ENCODE data around the gene ZBTB40. TPM values are rescaled to one million over a fixed set of nuclear protein-coding genes. Genes with fewer than 3 reads are reported as not detected.

ZBTB40 gene
- polyA plus RNA-seq, 3 donors = 3.5 to 5.1 (median 5.1) TPM

- WGBS, 3 donors = 73 to 95% (median 74%) methylated on average over 6 of the region's 6 CpGs
Measured at GRCh38 chr1:22489823-22490222, 38.2 kb downstream of the ZBTB40 start.

GRCh38 chr1:22490309-22490708 lies 38.7 kb downstream of the ZBTB40 start:
- WGBS, 3 donors = 75 to 91% (median 79%) methylated on average over 2 of the region's 2 CpGs

More at GRCh38 chr1:22489823-22490222, 38.2 kb downstream of the ZBTB40 start:
- H3K27ac ChIP-seq (ENCODE audit: low read depth, low read length) = no peak overlapping the region

GRCh38 chr1:22491995-22492715 lies 40.5 kb downstream of the ZBTB40 start:
- WGBS, 3 donors = 78 to 80% (median 79%) methylated on average over 10 of the region's 10 CpGs
- no peak overlapping the region for H3K27ac ChIP-seq (ENCODE audit: low read depth, low read length)

More at GRCh38 chr1:22490309-22490708, 38.7 kb downstream of the ZBTB40 start:
- H3K27ac ChIP-seq (ENCODE audit: low read depth, low read length) = no peak overlapping the region

- 73 to 91% (median 78%) methylated on average over 2 of the region's 2 CpGs for WGBS, 3 donors
- no peak overlapping the region for H3K27ac ChIP-seq (ENCODE audit: low read depth, low read length)
Measured at GRCh38 chr1:22494144-22494543, 42.5 kb downstream of the ZBTB40 start.

GRCh38 chr1:22494943-22495579 lies 43.4 kb downstream of the ZBTB40 start:
- WGBS, 3 donors = 57 to 75% (median 67%) methylated on average over 6 of the region's 6 CpGs

GRCh38 chr1:22496536-22497160 lies 45.0 kb downstream of the ZBTB40 start:
- H3K27ac ChIP-seq (ENCODE audit: low read depth, low read length) = no peak overlapping the region
- WGBS, 3 donors = 51 to 95% (median 89%) methylated on average over 7 of the region's 7 CpGs

More at GRCh38 chr1:22494943-22495579, 43.4 kb downstream of the ZBTB40 start:
- no peak overlapping the region for H3K27ac ChIP-seq (ENCODE audit: low read depth, low read length)

GRCh38 chr1:22498463-22498862 lies 46.8 kb downstream of the ZBTB40 start:
- WGBS, 3 donors = 95 to 98% (median 96%) methylated on average over 2 of the region's 2 CpGs
- no peak overlapping the region for H3K27ac ChIP-seq (ENCODE audit: low read depth, low read length)

GRCh38 chr1:22500058-22500457 lies 48.4 kb downstream of the ZBTB40 start:
- WGBS, 3 donors = 62 to 93% (median 92%) methylated on average over 4 of the region's 4 CpGs
- no peak overlapping the region for H3K27ac ChIP-seq (ENCODE audit: low read depth, low read length)

GRCh38 chr1:22500471-22500870 lies 48.8 kb downstream of the ZBTB40 start:
- WGBS, 3 donors = 18 to 53% (median 42%) methylated on average over 6 of the region's 6 CpGs
- H3K27ac ChIP-seq (ENCODE audit: low read depth, low read length) = no peak overlapping the region

- no peak overlapping the region for H3K27ac ChIP-seq (ENCODE audit: low read depth, low read length)
- 82 to 87% (median 84%) methylated on average over 1 of the region's 1 CpG for WGBS, 3 donors
Measured at GRCh38 chr1:22502202-22502601, 50.6 kb downstream of the ZBTB40 start.

- H3K27ac ChIP-seq (ENCODE audit: low read depth, low read length) = no peak overlapping the region
- 23 to 77% (median 76%) methylated on average over 2 of the region's 2 CpGs for WGBS, 3 donors
Measured at GRCh38 chr1:22503721-22504410, 52.2 kb downstream of the ZBTB40 start.

GRCh38 chr1:22506130-22506692 lies 54.6 kb downstream of the ZBTB40 start:
- 54 to 95% (median 95%) methylated on average over 8 of the region's 8 CpGs for WGBS, 3 donors
- H3K27ac ChIP-seq (ENCODE audit: low read depth, low read length) = no peak overlapping the region

GRCh38 chr1:22507587-22507986 lies 55.9 kb downstream of the ZBTB40 start:
- H3K27ac ChIP-seq (ENCODE audit: low read depth, low read length) = no peak overlapping the region
- WGBS, 3 donors = 65 to 95% (median 91%) methylated on average over 10 of the region's 10 CpGs

- WGBS, 3 donors = 47 to 85% (median 82%) methylated on average over 5 of the region's 5 CpGs
Measured at GRCh38 chr1:22508329-22508728, 56.7 kb downstream of the ZBTB40 start.

GRCh38 chr1:22508991-22509390 lies 57.3 kb downstream of the ZBTB40 start:
- no peak overlapping the region for H3K27ac ChIP-seq (ENCODE audit: low read depth, low read length)
- WGBS, 3 donors = 50 to 92% (median 86%) methylated on average over 3 of the region's 3 CpGs

More at GRCh38 chr1:22508329-22508728, 56.7 kb downstream of the ZBTB40 start:
- no peak overlapping the region for H3K27ac ChIP-seq (ENCODE audit: low read depth, low read length)

GRCh38 chr1:22509815-22510214 lies 58.2 kb downstream of the ZBTB40 start:
- no peak overlapping the region for H3K27ac ChIP-seq (ENCODE audit: low read depth, low read length)

- no peak overlapping the region for H3K27ac ChIP-seq (ENCODE audit: low read depth, low read length)
Measured at GRCh38 chr1:22512873-22513272, 61.2 kb downstream of the ZBTB40 start.

GRCh38 chr1:22516906-22517571 lies 65.4 kb downstream of the ZBTB40 start:
- H3K27ac ChIP-seq (ENCODE audit: low read depth, low read length) = no peak overlapping the region
- WGBS, 3 donors = 92 to 97% (median 94%) methylated on average over 16 of the region's 16 CpGs

More at GRCh38 chr1:22512873-22513272, 61.2 kb downstream of the ZBTB40 start:
- 93 to 96% (median 96%) methylated on average over 9 of the region's 9 CpGs for WGBS, 3 donors
